ENCODE measurements around the gene RNF215. TPM values are rescaled to one million over a fixed set of nuclear protein-coding genes. Genes with fewer than 3 reads are reported as not detected.
A peak's percentile ranks its signal among the peaks of the same experiment; 100 is the strongest.
"Not testable (repeated sequence)": the region's sequence is repeated elsewhere in the genome, so short reads cannot be mapped to it uniquely, and the experiment has no call there.

Gene RNF215
- total RNA-seq, 1 donor from 2014 or later: 4.3 TPM

DNA sequence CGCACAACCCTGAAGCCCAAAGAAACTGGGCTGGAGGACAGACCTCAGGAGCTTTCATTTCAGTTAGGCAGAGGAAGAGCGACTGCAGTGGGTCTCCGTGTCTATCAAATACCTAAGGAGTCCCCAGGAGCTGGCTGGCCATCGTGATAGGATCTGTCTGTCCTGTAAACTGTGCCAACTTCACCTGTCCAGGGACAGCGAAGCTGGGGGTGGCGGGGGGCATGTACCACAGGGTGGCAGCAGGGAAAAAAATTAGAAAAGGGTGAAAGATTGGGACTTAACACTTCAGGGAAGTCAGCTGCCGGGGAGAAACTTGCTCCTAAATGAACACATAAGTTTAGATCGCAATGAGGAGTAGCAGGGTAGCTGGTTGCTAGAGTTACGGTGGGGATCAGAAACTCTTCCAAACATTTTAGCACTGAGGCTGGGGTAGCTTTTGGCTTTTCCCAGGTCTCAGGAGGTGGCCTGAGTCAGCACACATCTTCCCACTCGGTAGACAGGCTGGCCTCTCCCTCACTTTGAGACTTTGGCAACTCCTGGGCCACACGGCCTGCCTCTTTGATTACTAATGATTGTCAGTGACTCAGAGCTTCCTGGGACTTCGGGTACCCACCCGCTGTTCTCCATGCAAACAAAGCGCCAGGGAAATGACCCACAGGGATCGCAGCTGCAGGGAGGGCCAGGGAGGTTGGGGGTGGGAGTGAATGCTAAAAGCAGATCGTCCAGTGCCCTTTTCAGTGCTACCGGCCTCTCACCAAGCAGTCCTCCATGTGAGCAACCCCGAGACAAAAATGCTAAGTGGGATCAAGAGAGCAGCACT is 35.5 kb upstream of the RNF215 start:
- ATAC-seq (ENCODE audit: poor library complexity): peak; percentile 3
- peak; percentile 58 for DNase-seq
- intact Hi-C loops (cut with DNase I): no loop called here

GRCh38 chr22:30421695-30422480 is 34.7 kb upstream of the RNF215 start:
- ATAC-seq (ENCODE audit: poor library complexity) (no peak), DNase-seq (no peak)
- intact Hi-C loops (cut with DNase I): no loop called here

- ATAC-seq (ENCODE audit: poor library complexity) (no peak), DNase-seq (no peak)
- intact Hi-C loops (cut with DNase I): no loop called here
These were observed 33.3 kb upstream of the RNF215 start for GRCh38 chr22:30420347-30421125.

DNA sequence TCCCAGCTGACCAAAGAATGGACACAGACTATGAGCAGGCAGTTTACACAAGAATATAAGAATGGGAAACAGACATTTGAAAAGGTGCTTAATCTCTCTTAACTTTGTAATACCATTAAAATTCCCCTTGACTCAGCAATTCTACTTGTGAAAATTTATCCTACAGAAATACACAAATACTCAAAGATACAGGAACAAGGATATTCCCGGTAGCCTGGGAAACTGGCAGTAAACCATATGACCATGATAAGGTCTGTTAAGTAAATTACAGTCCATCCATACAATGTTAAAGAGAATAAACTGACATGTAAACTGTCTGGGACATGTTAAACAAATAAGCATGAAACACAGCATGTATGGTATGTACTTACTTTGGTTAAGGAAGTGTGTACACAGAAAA is 29.6 kb upstream of the RNF215 start:
- DNase-seq (no peak), ATAC-seq (ENCODE audit: poor library complexity) (no peak)
- intact Hi-C loops (cut with DNase I): no loop called here

- DNase-seq: no peak
- ATAC-seq (ENCODE audit: poor library complexity): no peak
- intact Hi-C loops (cut with DNase I): no loop called here
These were observed 29.2 kb upstream of the RNF215 start for GRCh38 chr22:30416403-30416802.

- ATAC-seq (ENCODE audit: poor library complexity): no peak
- intact Hi-C loops (cut with DNase I): no loop called here
- no peak for DNase-seq
These were observed 27.4 kb upstream of the RNF215 start for GRCh38 chr22:30414525-30415047.

DNA sequence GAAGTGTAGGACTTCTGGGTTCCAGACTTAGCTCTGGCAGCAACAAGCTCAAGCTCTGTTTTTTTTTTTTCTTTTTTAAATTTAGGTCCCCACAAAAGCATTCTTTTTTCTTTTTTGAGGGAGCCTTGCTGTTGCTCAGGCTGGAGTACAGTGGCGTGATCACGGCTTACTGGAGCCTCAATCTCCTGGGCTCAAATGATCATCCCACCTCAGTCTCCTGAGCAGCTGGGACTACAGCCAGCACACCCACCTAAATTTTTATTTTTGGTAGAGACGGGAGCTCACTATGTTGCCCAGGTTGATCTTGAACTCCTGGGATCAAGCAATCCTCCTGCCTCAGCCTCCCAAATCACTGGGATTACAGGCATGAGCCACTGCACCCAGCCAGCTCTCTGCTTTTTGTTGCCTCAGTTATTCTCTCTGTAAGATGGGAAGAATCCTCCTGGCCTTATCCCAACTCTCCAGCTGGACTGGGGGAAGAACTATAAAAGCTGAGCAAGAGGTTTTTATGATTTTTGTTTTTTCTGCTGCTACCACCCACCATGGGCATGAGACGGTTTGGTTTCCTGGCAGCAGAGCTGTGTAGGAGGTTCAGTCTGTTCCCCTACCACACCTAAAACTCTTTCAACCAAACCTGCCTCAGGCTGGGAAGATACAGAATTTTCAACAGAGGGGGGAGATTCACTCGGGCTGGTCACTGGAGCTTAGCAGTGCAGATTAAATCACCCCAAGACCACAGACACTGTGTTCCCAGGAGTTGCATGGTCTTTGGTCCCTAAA is 26.7 kb upstream of the RNF215 start:
- ATAC-seq (ENCODE audit: poor library complexity) (no peak), DNase-seq (no peak)
- intact Hi-C loops (cut with DNase I): no loop called here

GRCh38 chr22:30413001-30413400 is 25.8 kb upstream of the RNF215 start:
- ATAC-seq (ENCODE audit: poor library complexity): no peak
- intact Hi-C loops (cut with DNase I): no loop called here
- no peak for DNase-seq

- ATAC-seq (ENCODE audit: poor library complexity) (no peak), DNase-seq (no peak)
- intact Hi-C loops (cut with DNase I): no loop called here
These were observed 24.6 kb upstream of the RNF215 start for GRCh38 chr22:30411780-30412179.

GRCh38 chr22:30408388-30409102 is 21.3 kb upstream of the RNF215 start:
- intact Hi-C loops (cut with DNase I): no loop called here
- DNase-seq (no peak), ATAC-seq (ENCODE audit: poor library complexity) (no peak)

GRCh38 chr22:30406400-30406799 is 19.2 kb upstream of the RNF215 start:
- DNase-seq: no peak
- intact Hi-C loops (cut with DNase I): no loop called here
- no peak for ATAC-seq (ENCODE audit: poor library complexity)

GRCh38 chr22:30405731-30406130 is 18.5 kb upstream of the RNF215 start:
- no peak for DNase-seq
- ATAC-seq (ENCODE audit: poor library complexity): no peak
- intact Hi-C loops (cut with DNase I): no loop called here

- ATAC-seq (ENCODE audit: poor library complexity): no peak
- intact Hi-C loops (cut with DNase I): no loop called here
- no peak for DNase-seq
These were observed 17.1 kb upstream of the RNF215 start for GRCh38 chr22:30404307-30404706.

GRCh38 chr22:30402766-30403104 is 15.5 kb upstream of the RNF215 start:
- ATAC-seq (ENCODE audit: poor library complexity); DNase-seq; intact Hi-C loops (cut with DNase I): not testable (repeated sequence)

GRCh38 chr22:30402028-30402765 is 15.0 kb upstream of the RNF215 start:
- intact Hi-C loops (cut with DNase I): no loop called here
- DNase-seq (no peak), ATAC-seq (ENCODE audit: poor library complexity) (no peak)

- intact Hi-C loops (cut with DNase I); ATAC-seq (ENCODE audit: poor library complexity); DNase-seq: not testable (repeated sequence)
These were observed 13.8 kb upstream of the RNF215 start for GRCh38 chr22:30401024-30401423.

- ATAC-seq (ENCODE audit: poor library complexity) (no peak), DNase-seq (no peak)
- intact Hi-C loops (cut with DNase I): no loop called here
These were observed 12.9 kb upstream of the RNF215 start for GRCh38 chr22:30400159-30400558.
